WTC11 (cell line): ENCODE data around the gene TNRC6A.

ENCODE experiments used
- ATF3 ChIP-seq: sonication (generic); formaldehyde crosslinking; conservative IDR thresholded peaks from 2 replicates; pipeline ENCODE4 v1.8.1; 2022; ENCODE audit warnings: mild to moderate bottlenecking, missing genetic modification reagents
- CREM ChIP-seq: sonication (generic); formaldehyde crosslinking; IDR thresholded peaks from 2 replicates; pipeline ENCODE4 v1.8.1; 2022; ENCODE audit warnings: mild to moderate bottlenecking, missing genetic modification reagents, moderate library complexity
- CTCF ChIP-seq: fragments of 200-600 bp; IDR thresholded peaks from 2 replicates; pipeline ENCODE4 v1.8.0; 2022; ENCODE audit warnings: antibody characterized with exemption
- EMX1 ChIP-seq: fragments of 250-450 bp; sonication (Bioruptor Pico); IDR thresholded peaks from 2 replicates; pipeline ENCODE4 v1.8.0; 2021; ENCODE audit warnings: mild to moderate bottlenecking
- FOXJ3 ChIP-seq: sonication (generic); formaldehyde crosslinking; IDR thresholded peaks from 2 replicates; pipeline ENCODE4 v1.9.0; 2021; ENCODE audit warnings: missing genetic modification reagents, mild to moderate bottlenecking, borderline replicate concordance

- no peak for TF ChIP-seq CREM (CRISPR knock-in tag)
- no peak for TF ChIP-seq CTCF
- no peak for TF ChIP-seq ATF3
- no peak for TF ChIP-seq FOXJ3 (CRISPR knock-in tag)
- no peak for TF ChIP-seq EMX1 (CRISPR knock-in tag)
Observed at GRCh38 chr16:24741862-24742261, 12.4 kb downstream of the TNRC6A start.
